Osteocyte (in vitro differentiated cells): Measurements from ENCODE around the gene CDH4. TPM values are rescaled to one million over a fixed set of nuclear protein-coding genes. Genes with fewer than 3 reads are reported as not detected.

Source experiments
- DNase-seq: peaks from one replicate; pipeline ENCODE4 v3.0.0; 2021; ENCODE audit warnings: mixed read lengths; ENCODE audit not compliant: unreplicated experiment; ENCODE audit errors: extremely low spot score
- H3K27ac Mint-ChIP-seq: one replicate; pipeline ENCODE4 v1.8.0; 2021; ENCODE audit warnings: mild to moderate bottlenecking, mixed read lengths; ENCODE audit not compliant: unreplicated experiment
- H3K27me3 Mint-ChIP-seq: one replicate; pipeline ENCODE4 v1.8.0; 2021; ENCODE audit warnings: mixed read lengths; ENCODE audit not compliant: unreplicated experiment
- H3K36me3 Mint-ChIP-seq: one replicate; pipeline ENCODE4 v1.8.0; 2021; ENCODE audit warnings: mixed read lengths; ENCODE audit not compliant: unreplicated experiment
- H3K4me1 Mint-ChIP-seq: one replicate; pipeline ENCODE4 v1.8.0; 2021; ENCODE audit warnings: mixed read lengths; ENCODE audit not compliant: unreplicated experiment
- H3K4me3 Mint-ChIP-seq: one replicate; pipeline ENCODE4 v1.8.0; 2021; ENCODE audit warnings: mild to moderate bottlenecking, moderate library complexity, mixed read lengths; ENCODE audit not compliant: unreplicated experiment
- H3K9me3 Mint-ChIP-seq: one replicate; pipeline ENCODE4 v1.8.0; 2021; ENCODE audit warnings: mixed read lengths; ENCODE audit not compliant: unreplicated experiment
- total RNA-seq: library from RNA; stranded (reverse); gene quantifications from 2 replicates; pipeline ENCODE4 v1.2.1, GENCODE V29; 2021
- TF ChIP-seq, protein P1 (sequence below): fragments of 200-600 bp; sonication (generic); IDR thresholded peaks from 2 replicates; pipeline ENCODE4 v1.5.0; 2021; ENCODE audit warnings: antibody characterized with exemption, mild to moderate bottlenecking, moderate library complexity

CDH4 gene
- total RNA-seq, 1 donor from 2014 or later = 1.3 TPM

DNA sequence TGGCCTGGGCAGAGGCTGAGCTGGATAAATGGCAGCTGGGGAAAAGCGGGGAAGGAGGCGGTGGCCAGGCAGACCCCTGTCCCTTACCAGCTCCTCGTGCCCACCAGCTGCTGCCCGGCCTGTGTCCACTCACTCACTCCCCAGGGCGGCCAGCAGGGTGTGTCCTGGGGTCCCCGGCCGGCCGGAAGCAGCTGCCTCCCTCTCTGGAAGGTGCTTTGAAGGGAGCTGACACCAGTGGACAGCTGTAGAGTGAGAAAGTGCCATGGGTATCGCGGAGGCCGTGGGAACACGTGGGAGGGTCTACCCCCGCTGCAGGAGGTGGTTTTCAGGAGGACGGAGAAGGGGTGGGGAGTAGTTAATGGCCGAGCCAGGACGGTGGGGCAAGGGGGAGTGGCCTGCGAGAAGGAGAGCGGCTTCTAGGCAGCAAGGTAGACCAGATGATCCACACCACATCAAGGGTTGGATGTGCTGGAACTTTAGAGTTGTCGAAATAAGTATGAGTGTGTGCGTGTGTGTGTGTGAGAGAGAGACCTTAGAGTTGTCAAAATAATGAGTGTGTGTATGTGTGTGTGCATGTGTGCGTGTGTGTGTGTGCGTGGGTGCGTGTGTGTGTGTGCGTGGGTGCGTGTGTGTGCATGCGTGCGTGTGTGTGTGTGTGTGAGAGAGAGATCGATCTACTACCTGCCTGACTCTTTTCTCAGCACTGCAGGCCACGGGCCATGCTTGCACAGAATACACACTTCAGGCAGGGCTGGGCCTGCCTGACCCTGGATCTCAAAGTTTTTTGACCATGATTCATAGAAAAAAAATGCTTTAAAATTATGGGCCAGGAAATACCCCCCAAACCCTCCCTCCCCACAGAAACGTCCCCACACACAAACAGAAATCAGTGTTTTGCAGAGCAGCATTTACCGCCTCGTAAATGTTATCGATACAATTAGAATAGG, 43.9 kb downstream of the CDH4 start:
- TF ChIP-seq, protein P1, sequence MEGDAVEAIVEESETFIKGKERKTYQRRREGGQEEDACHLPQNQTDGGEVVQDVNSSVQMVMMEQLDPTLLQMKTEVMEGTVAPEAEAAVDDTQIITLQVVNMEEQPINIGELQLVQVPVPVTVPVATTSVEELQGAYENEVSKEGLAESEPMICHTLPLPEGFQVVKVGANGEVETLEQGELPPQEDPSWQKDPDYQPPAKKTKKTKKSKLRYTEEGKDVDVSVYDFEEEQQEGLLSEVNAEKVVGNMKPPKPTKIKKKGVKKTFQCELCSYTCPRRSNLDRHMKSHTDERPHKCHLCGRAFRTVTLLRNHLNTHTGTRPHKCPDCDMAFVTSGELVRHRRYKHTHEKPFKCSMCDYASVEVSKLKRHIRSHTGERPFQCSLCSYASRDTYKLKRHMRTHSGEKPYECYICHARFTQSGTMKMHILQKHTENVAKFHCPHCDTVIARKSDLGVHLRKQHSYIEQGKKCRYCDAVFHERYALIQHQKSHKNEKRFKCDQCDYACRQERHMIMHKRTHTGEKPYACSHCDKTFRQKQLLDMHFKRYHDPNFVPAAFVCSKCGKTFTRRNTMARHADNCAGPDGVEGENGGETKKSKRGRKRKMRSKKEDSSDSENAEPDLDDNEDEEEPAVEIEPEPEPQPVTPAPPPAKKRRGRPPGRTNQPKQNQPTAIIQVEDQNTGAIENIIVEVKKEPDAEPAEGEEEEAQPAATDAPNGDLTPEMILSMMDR = no peak
- Mint-ChIP-seq H3K4me1 (peaks cover 12% of the 10 kb centered on the region), H3K27ac (no peak overlapping the region), H3K36me3 (no peaks in the 10 kb centered on the region), H3K27me3 (no peaks in the 10 kb centered on the region), H3K4me3 (no peak overlapping the region), H3K9me3 (no peaks in the 10 kb centered on the region)
- DNase-seq = no peak

DNA sequence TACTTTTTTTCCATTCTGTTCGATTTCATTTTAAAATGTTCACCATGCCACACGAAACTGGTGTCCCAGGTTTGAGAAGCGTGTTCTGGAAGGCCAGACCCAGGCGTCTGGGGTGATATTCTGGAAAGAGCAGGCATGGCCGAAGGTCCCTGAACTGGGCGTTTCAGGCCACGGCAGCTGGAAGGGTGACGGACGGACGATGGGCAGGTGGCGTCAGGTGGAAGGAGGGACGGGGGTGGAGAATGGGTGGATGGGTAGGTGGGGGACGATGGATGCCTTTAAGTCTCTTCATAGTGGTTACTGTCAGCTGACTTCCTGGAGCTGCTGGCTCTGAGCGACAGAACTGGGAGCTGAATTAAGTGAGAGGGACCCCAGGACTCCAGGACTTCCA, 44.6 kb downstream of the CDH4 start:
- DNase-seq = no peak

DNA sequence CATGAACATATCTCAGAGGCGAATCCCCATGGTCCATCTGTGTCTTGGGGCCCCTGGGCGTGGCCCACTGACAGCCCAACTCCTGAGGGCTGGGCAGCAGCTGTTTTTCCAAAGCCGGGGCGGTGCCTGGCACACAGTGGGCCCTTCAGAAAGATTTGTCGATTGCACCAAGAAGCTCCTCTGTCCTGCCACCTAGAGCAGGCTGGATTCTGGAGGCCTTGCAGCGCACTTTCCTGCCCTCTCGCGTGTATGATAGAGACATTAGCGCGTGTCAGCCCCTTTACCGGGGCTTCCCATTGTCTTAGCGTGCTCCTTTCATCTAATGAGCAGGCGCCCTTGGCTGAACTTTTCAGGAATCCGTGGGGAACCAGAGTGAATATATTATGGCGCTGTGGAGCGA, 45.4 kb downstream of the CDH4 start:
- Mint-ChIP-seq H3K4me1 (peaks cover 12% of the 10 kb centered on the region), H3K27me3 (no peaks in the 10 kb centered on the region), H3K9me3 (no peaks in the 10 kb centered on the region), H3K36me3 (no peaks in the 10 kb centered on the region), H3K27ac (no peak overlapping the region), H3K4me3 (no peak overlapping the region)
- DNase-seq = no peak
- TF ChIP-seq, protein P1 = no peak

More for the DNA sequence above, 44.6 kb downstream of the CDH4 start:
- no peak overlapping the region for H3K4me3 Mint-ChIP-seq
- H3K27ac Mint-ChIP-seq = no peak overlapping the region
- TF ChIP-seq, protein P1 = no peak
- no peaks in the 10 kb centered on the region for H3K36me3 Mint-ChIP-seq
- H3K9me3 Mint-ChIP-seq = no peaks in the 10 kb centered on the region
- no peaks in the 10 kb centered on the region for H3K27me3 Mint-ChIP-seq
- H3K4me1 Mint-ChIP-seq = peaks cover 12% of the 10 kb centered on the region

DNA sequence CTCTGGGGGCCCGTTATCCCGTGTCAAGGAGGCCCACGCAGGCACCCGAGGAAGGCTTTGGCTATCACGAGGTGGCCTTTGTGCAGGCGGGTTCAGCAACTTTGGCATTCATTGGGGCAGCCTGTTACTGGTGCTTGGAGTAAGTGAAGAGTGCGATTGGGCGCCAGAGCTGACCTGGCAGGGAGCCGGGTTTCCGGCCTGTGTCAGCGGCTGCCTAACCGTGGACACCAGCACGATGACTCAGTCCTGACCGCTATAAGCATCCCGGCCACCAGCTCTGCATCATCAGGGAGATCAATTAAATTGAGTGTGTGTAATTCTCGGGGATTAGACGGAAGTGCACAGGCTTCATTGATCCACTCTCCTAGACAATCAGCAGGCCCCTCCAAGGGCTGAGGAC, 45.9 kb downstream of the CDH4 start:
- Mint-ChIP-seq H3K4me3 (no peak overlapping the region), H3K27ac (no peak overlapping the region), H3K9me3 (no peaks in the 10 kb centered on the region), H3K4me1 (peaks cover 12% of the 10 kb centered on the region), H3K27me3 (no peaks in the 10 kb centered on the region), H3K36me3 (no peaks in the 10 kb centered on the region)
- TF ChIP-seq, protein P1 = no peak
- no peak for DNase-seq

DNA sequence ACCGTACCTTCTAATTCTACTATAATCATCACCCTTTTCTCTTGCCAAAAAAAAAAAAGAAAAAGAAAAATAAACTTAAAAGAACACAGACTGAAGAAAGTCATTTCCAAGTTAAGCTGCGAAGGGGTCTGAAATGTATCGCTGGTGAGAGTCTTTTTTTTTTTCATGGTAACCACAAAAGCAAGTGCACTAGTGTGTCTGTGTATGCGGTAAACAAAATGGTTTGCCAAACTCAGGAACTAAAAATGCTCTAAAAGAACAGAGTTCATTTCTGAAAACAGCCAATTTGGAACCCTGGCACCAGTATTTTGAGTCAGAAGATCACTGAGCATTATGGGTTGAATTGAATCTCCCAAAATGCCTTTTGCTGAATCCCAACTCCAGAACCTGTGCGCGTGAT, 46.6 kb downstream of the CDH4 start:
- H3K4me1 Mint-ChIP-seq = peaks cover 12% of the 10 kb centered on the region
- H3K36me3 Mint-ChIP-seq = no peaks in the 10 kb centered on the region
- H3K27ac Mint-ChIP-seq = no peak overlapping the region
- DNase-seq = no peak
- TF ChIP-seq, protein P1 = no peak
- no peak overlapping the region for H3K4me3 Mint-ChIP-seq
- H3K9me3 Mint-ChIP-seq = no peaks in the 10 kb centered on the region
- no peaks in the 10 kb centered on the region for H3K27me3 Mint-ChIP-seq
